ENCODE measurements around the gene HYAL2. TPM values are rescaled to one million over a fixed set of nuclear protein-coding genes. Genes with fewer than 3 reads are reported as not detected.
A peak's percentile ranks its signal among the peaks of the same experiment; 100 is the strongest.

The HYAL2 gene
- total and polyA plus RNA-seq, 12 donors, result 25.1 to 135 (median 39.0) TPM

DNA sequence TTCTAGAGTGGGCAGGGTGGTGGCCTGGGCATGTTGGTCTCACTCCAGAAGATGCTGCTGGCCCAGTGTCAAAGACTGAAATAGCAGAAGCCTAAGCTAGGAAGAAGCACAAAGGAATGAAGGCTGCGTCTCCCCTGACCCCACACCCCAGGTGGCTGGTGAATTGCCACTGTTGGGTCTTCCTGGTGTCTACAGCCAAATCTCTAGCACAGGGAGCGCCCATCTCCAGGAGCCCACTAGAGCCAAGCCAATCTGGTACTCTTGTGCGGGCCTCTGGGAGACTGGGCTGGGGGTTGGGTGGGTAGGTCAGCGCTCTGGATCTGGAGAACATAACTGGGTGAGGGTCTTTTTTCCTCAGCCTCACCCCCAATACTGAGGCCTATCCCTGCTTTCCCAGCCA is 4.6 kb upstream of the HYAL2 start:
- Histone ChIP-seq H3K36me3 (peaks cover 8 to 56% (median 34%) of the 10 kb centered on the region in 9 donors), H3K27ac (peak overlapping the region in 7 of 10 donors; percentile 79 to 93 (median 91)), H3K4me1 (peaks cover 19 to 65% (median 55%) of the 10 kb centered on the region in 9 donors), H3K9me3 (no peaks in the 10 kb centered on the region), H3K4me3 (peak overlapping the region; percentile 76 to 97 (median 90)), H3K27me3 (no peaks in the 10 kb centered on the region)
- TF ChIP-seq, protein P1, sequence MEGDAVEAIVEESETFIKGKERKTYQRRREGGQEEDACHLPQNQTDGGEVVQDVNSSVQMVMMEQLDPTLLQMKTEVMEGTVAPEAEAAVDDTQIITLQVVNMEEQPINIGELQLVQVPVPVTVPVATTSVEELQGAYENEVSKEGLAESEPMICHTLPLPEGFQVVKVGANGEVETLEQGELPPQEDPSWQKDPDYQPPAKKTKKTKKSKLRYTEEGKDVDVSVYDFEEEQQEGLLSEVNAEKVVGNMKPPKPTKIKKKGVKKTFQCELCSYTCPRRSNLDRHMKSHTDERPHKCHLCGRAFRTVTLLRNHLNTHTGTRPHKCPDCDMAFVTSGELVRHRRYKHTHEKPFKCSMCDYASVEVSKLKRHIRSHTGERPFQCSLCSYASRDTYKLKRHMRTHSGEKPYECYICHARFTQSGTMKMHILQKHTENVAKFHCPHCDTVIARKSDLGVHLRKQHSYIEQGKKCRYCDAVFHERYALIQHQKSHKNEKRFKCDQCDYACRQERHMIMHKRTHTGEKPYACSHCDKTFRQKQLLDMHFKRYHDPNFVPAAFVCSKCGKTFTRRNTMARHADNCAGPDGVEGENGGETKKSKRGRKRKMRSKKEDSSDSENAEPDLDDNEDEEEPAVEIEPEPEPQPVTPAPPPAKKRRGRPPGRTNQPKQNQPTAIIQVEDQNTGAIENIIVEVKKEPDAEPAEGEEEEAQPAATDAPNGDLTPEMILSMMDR (IDR thresholded peaks at IDR 0.05), result no peak
- 62 to 67% methylated on average over 4 of the region's 4 CpGs for WGBS, 2 donors
- intact Hi-C loops (cut with DNase I), result loop anchor here in 1 of 10 donors (10.0 kb wide), 1 partner anchor 62 kb away; the partner anchor contains the start of gene SEMA3B
- DNase-seq, result no peak
- ATAC-seq, result no peak

DNA sequence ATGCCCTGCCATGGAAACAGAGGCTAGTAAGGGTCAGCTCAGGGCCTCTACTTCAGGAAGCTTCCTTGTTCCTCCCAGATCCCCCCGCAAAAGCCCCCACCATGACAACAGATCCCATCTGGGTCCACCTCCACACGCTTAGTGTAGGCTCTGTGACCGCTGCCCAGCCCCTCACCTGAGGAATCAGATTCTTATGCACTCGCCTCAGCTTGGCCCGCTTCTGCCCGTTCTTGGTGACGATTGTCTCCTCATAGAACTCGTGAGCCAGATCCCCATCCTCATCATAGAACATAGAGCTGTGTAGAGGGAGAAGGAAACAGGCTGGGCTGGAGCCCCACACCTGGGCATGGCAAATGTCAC is 3.6 kb upstream of the HYAL2 start:
- H3K4me1 ChIP-seq, result peaks cover 21 to 68% (median 54%) of the 10 kb centered on the region in 9 donors
- ATAC-seq (no peak), DNase-seq (no peak)
- 92 to 94% methylated on average over 8 of the region's 8 CpGs for WGBS, 2 donors
- peaks cover 3 to 46% (median 24%) of the 10 kb centered on the region in 9 donors for H3K36me3 ChIP-seq
- intact Hi-C loops (cut with DNase I), result loop anchor here in 1 of 10 donors (10.0 kb wide), 1 partner anchor 61 kb away; the partner anchor contains the start of gene SEMA3B
- H3K27ac ChIP-seq, result peak overlapping the region in 6 of 10 donors; percentile 40 to 99 (median 95)
- no peaks in the 10 kb centered on the region for H3K9me3 ChIP-seq
- H3K4me3 ChIP-seq, result no peak overlapping the region
- H3K27me3 ChIP-seq, result no peaks in the 10 kb centered on the region
- TF ChIP-seq, protein P1 (IDR thresholded peaks at IDR 0.05), result no peak

DNA sequence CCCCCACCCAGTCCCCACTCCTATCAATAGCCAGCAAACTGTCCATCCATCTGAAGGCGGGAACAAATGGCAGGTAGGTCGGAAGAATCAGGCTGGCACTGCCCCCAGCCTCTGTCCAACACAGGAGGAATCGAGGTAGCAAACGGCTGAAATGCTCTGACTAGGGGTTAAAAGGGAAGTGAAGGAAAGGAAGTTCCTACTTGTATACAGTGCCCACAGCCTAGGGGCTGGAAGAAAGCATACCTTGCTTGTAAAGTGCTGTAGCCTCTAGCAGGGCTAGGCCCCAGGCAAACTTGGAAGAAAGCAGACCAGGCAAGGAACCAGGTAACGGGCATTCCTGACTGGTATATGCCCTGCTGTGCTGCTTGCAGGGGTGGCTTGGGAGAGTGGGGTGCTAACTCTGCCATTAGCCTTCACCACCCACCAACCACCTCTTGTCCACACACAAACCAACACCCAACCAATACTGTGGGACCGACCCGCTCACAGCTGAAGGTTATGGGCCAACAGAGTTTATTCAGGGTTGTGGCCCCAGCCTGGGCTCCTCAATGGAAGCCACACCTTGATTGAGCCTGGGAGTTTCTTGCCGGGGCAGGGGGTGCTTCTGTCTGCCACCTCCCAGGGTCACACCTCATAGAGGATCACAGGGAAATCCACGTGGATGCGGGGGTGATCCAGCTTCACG is 3.1 kb upstream of the HYAL2 start:
- ATAC-seq (no peak), DNase-seq (no peak)
- Histone ChIP-seq H3K27me3 (no peaks in the 10 kb centered on the region), H3K36me3 (peaks cover 0 to 41% (median 19%) of the 10 kb centered on the region in 9 donors), H3K4me1 (peaks cover 21 to 70% (median 55%) of the 10 kb centered on the region in 9 donors), H3K27ac (peak overlapping the region; percentile 40 to 99 (median 96)), H3K4me3 (no peak overlapping the region), H3K9me3 (no peaks in the 10 kb centered on the region)
- TF ChIP-seq, protein P1 (IDR thresholded peaks at IDR 0.05), result no peak
- WGBS, 2 donors, result 88 to 95% methylated on average over 11 of the region's 11 CpGs
- intact Hi-C loops (cut with DNase I), result loop anchor here in 3 of 10 donors (2.0 to 10.0 kb wide), 3 partner anchors 51 to 99 kb away; partner anchors contain the start of gene SEMA3B (in 1 of the 3)

DNA sequence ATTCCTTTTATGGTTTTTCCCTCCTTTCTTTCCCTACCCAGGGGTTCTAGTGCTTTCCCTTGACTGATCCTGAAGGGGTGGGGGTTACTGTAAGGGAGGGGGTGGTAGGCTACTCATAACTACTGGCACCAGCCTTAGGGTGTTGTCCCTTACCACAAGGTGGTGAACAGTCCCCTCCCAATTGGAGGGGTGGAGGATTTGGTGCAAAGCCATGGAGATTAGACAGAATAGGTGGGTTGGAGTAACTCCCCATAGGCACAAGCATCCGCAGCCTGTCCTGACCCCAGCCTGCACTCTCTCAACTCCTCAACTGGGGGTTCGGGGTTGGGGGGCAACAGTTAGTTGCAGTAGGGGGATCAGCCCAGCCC is 2.6 kb upstream of the HYAL2 start:
- H3K27me3 ChIP-seq, result no peaks in the 10 kb centered on the region
- WGBS, 2 donors, result 84 to 88% methylated on average over 2 of the region's 2 CpGs
- TF ChIP-seq, protein P1 (IDR thresholded peaks at IDR 0.05), result no peak
- no peak overlapping the region for H3K4me3 ChIP-seq
- intact Hi-C loops (cut with DNase I), result loop anchor here in 3 of 10 donors (2.0 to 10.0 kb wide), 3 partner anchors 50 to 98 kb away; partner anchors contain the start of gene SEMA3B (in 1 of the 3)
- H3K36me3 ChIP-seq, result peaks cover 0 to 36% (median 14%) of the 10 kb centered on the region in 9 donors
- DNase-seq (no peak), ATAC-seq (no peak)
- peak overlapping the region; percentile 48 to 99 (median 97) for H3K27ac ChIP-seq
- no peaks in the 10 kb centered on the region for H3K9me3 ChIP-seq
- H3K4me1 ChIP-seq, result peaks cover 25 to 75% (median 60%) of the 10 kb centered on the region in 9 donors

All from heart right ventricle (tissue), 16 donors.